GM12801 (cell line): ENCODE data around the gene ZNF473.

ENCODE experiments used
- TF ChIP-seq, protein P1 (sequence below): IDR thresholded peaks from one replicate; pipeline ENCODE4 v1.5.1; 2011; ENCODE audit warnings: control low read depth; ENCODE audit not compliant: insufficient read length; ENCODE audit errors: extremely low read depth

The ZNF473 gene

GRCh38 chr19:50065938-50066337 lies 40.1 kb downstream of the ZNF473 start:
- TF ChIP-seq, protein P1, sequence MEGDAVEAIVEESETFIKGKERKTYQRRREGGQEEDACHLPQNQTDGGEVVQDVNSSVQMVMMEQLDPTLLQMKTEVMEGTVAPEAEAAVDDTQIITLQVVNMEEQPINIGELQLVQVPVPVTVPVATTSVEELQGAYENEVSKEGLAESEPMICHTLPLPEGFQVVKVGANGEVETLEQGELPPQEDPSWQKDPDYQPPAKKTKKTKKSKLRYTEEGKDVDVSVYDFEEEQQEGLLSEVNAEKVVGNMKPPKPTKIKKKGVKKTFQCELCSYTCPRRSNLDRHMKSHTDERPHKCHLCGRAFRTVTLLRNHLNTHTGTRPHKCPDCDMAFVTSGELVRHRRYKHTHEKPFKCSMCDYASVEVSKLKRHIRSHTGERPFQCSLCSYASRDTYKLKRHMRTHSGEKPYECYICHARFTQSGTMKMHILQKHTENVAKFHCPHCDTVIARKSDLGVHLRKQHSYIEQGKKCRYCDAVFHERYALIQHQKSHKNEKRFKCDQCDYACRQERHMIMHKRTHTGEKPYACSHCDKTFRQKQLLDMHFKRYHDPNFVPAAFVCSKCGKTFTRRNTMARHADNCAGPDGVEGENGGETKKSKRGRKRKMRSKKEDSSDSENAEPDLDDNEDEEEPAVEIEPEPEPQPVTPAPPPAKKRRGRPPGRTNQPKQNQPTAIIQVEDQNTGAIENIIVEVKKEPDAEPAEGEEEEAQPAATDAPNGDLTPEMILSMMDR: no peak

GRCh38 chr19:50067575-50067974 lies 41.8 kb downstream of the ZNF473 start:
- TF ChIP-seq, protein P1: no peak
